ENCODE data around the gene MORN2.

Gene MORN2

GRCh38 chr2:38905251-38905650 is 29.5 kb downstream of the MORN2 start:
- no peaks in the 10 kb centered on the region for H3K27me3 ChIP-seq (ENCODE audit: insufficient read depth, low read length, poor library complexity)
- no peak overlapping the region for H3K9ac ChIP-seq (ENCODE audit: low read depth, low read length)
- H3K9me3 ChIP-seq (ENCODE audit: insufficient read depth, low read length, severe bottlenecking) = no peaks in the 10 kb centered on the region
- no peak overlapping the region for H3K4me2 ChIP-seq (ENCODE audit: insufficient read depth, low read length)
- no peak overlapping the region for H3K4me3 ChIP-seq (ENCODE audit: low read depth in 1 of 2, low read length in 2 of 2)
- H2AFZ ChIP-seq (ENCODE audit: low read depth, low read length) = no peak overlapping the region
- no peaks in the 10 kb centered on the region for H3K79me2 ChIP-seq (ENCODE audit: insufficient read depth, low read length)
- H3K27ac ChIP-seq (ENCODE audit: low read length) = no peak overlapping the region
- DNase-seq = no peak
- no peaks in the 10 kb centered on the region for H3K4me1 ChIP-seq (ENCODE audit: insufficient read depth, low read length)
- H3K36me3 ChIP-seq (ENCODE audit: insufficient read depth, low read length) = no peaks in the 10 kb centered on the region
- no peaks in the 10 kb centered on the region for H4K20me1 ChIP-seq (ENCODE audit: insufficient read depth, low read length)
- ATAC-seq (ENCODE audit: insufficient read depth, low read depth) = no peak; the same call in 2 of the 3 replicates
- TF ChIP-seq EZH2 (IDR thresholded peaks at IDR 0.05; ENCODE audit: borderline replicate concordance, low read depth, low read length, severe bottlenecking) = no peak
- TF ChIP-seq, protein P1, sequence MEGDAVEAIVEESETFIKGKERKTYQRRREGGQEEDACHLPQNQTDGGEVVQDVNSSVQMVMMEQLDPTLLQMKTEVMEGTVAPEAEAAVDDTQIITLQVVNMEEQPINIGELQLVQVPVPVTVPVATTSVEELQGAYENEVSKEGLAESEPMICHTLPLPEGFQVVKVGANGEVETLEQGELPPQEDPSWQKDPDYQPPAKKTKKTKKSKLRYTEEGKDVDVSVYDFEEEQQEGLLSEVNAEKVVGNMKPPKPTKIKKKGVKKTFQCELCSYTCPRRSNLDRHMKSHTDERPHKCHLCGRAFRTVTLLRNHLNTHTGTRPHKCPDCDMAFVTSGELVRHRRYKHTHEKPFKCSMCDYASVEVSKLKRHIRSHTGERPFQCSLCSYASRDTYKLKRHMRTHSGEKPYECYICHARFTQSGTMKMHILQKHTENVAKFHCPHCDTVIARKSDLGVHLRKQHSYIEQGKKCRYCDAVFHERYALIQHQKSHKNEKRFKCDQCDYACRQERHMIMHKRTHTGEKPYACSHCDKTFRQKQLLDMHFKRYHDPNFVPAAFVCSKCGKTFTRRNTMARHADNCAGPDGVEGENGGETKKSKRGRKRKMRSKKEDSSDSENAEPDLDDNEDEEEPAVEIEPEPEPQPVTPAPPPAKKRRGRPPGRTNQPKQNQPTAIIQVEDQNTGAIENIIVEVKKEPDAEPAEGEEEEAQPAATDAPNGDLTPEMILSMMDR (IDR thresholded peaks at IDR 0.05; ENCODE audit: borderline replicate concordance, extremely low read depth, low read length, poor library complexity, severe bottlenecking) = no peak

DNA sequence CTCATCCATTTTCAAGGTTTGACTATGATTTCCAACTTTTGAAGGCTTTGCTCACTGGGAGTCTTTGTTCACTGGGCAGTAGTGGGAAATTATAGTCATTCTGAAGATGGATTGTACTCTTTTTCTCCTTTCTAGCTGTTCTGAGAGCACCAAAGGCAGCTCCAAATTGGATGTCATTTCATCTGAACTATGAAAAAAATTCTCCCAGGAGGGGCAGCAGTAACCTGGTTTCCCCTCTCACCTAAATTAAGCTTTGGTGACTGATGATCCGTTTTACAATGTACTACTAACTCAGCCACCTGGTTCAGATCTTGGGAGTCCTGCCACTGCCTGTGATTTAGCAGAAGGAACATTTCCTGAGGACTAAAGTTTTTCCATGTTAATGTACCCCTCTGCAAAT is 31.5 kb downstream of the MORN2 start:
- no peak overlapping the region for H3K27ac ChIP-seq (ENCODE audit: low read length)

DNA sequence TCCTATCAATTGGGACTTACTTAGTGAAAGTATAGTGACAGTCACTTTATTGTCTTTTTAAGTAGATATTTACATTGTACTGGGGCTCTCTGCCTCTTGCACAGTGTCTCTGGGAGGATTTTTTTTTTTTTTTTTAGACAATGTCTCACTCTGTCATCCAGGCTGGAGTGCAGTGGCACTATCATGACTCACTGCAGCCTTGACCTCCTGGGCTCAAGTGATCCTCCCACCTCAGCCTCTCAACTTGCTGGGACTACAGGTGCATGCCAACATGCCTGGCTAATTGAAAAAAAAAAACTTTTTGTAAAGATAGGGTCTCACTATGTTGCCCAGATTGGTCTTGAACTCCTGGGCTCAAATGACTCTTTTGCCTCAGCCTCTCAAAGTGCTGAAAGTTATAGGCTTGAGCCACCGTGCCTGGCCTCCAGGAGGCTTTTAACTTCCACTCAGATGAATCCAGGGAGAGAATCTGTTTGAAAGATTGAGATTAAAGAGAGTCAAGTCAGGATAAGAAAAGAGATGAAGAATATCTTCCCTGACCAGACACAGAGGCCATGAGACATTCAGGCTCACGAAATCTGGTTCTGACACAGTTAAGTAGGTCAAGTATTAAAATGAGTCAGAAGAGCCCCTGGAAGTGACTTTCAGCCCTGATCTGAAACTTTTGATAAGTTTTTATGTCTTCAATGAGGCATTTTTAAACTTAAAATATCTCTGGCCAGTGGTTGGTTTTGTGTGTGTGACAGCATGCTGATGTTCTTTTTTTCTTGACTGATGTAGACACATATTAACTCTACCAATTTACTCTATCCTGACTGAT is 32.2 kb downstream of the MORN2 start:
- Histone ChIP-seq H3K79me2 (ENCODE audit: insufficient read depth, low read length) (no peaks in the 10 kb centered on the region), H3K4me1 (ENCODE audit: insufficient read depth, low read length) (no peaks in the 10 kb centered on the region), H3K36me3 (ENCODE audit: insufficient read depth, low read length) (no peaks in the 10 kb centered on the region), H3K27me3 (ENCODE audit: insufficient read depth, low read length, poor library complexity) (no peaks in the 10 kb centered on the region), H3K9ac (ENCODE audit: low read depth, low read length) (no peak overlapping the region), H2AFZ (ENCODE audit: low read depth, low read length) (no peak overlapping the region), H3K4me3 (ENCODE audit: low read depth in 1 of 2, low read length in 2 of 2) (no peak overlapping the region), H3K27ac (ENCODE audit: low read length) (no peak overlapping the region), H3K4me2 (ENCODE audit: insufficient read depth, low read length) (no peak overlapping the region), H4K20me1 (ENCODE audit: insufficient read depth, low read length) (no peaks in the 10 kb centered on the region), H3K9me3 (ENCODE audit: insufficient read depth, low read length, severe bottlenecking) (no peaks in the 10 kb centered on the region)
- no peak for DNase-seq
- TF ChIP-seq, protein P1 (IDR thresholded peaks at IDR 0.05; ENCODE audit: borderline replicate concordance, extremely low read depth, low read length, poor library complexity, severe bottlenecking) = no peak
- no peak for TF ChIP-seq EZH2 (IDR thresholded peaks at IDR 0.05; ENCODE audit: borderline replicate concordance, low read depth, low read length, severe bottlenecking)
- ATAC-seq (ENCODE audit: insufficient read depth, low read depth) = no peak

More for the DNA sequence above, 31.5 kb downstream of the MORN2 start:
- DNase-seq = no peak
- Histone ChIP-seq H3K4me3 (ENCODE audit: low read depth in 1 of 2, low read length in 2 of 2) (no peak overlapping the region), H3K4me2 (ENCODE audit: insufficient read depth, low read length) (no peak overlapping the region), H3K4me1 (ENCODE audit: insufficient read depth, low read length) (no peaks in the 10 kb centered on the region), H3K36me3 (ENCODE audit: insufficient read depth, low read length) (no peaks in the 10 kb centered on the region), H3K9me3 (ENCODE audit: insufficient read depth, low read length, severe bottlenecking) (no peaks in the 10 kb centered on the region), H3K27me3 (ENCODE audit: insufficient read depth, low read length, poor library complexity) (no peaks in the 10 kb centered on the region), H4K20me1 (ENCODE audit: insufficient read depth, low read length) (no peaks in the 10 kb centered on the region), H3K9ac (ENCODE audit: low read depth, low read length) (no peak overlapping the region), H3K79me2 (ENCODE audit: insufficient read depth, low read length) (no peaks in the 10 kb centered on the region), H2AFZ (ENCODE audit: low read depth, low read length) (no peak overlapping the region)
- TF ChIP-seq, protein P1 (IDR thresholded peaks at IDR 0.05; ENCODE audit: borderline replicate concordance, extremely low read depth, low read length, poor library complexity, severe bottlenecking) = no peak
- no peak for TF ChIP-seq EZH2 (IDR thresholded peaks at IDR 0.05; ENCODE audit: borderline replicate concordance, low read depth, low read length, severe bottlenecking)
- ATAC-seq (ENCODE audit: insufficient read depth, low read depth) = no peak
